Stimulated activated CD4-positive, alpha-beta T cell treated with anti-CD3 and anti-CD28 coated beads, Interleukin-1b, Interleukin-23, amount 100 ng/mL, for 1 hour (primary cell): Measurements from ENCODE around the gene OR7A10.

Source experiments
- DNase-seq, 2 donors: peaks; one replicate each; pipeline ENCODE4 v3.0.0-alpha.2; 2020; ENCODE audit warnings: low read depth in 2 of 2

The OR7A10 gene

DNA sequence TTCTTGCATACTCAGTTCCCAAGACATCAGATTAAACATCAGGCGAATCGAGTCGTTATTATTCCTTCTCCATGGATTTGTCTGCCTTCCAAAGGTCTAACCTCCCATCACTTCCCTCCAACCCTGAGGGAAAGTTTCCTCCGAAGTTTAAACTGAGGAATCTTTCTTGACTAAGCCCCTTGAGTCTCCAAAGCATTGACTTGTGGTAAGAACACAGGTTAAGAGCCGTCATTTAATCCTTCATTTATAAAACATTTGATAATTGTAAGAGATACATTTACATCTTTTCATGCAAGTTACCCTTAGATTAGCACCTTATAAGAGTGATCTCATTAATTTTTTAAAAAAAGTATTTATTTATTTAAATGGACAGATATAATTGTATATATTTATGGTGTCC lies at the start of gene OR7A10:
TSS of gene OR7A10 (minus strand) at position 101 of the 400 bp plus-strand sequence. CDS start 7,045 bp downstream, outside the sequence.
- no peak for DNase-seq

DNA sequence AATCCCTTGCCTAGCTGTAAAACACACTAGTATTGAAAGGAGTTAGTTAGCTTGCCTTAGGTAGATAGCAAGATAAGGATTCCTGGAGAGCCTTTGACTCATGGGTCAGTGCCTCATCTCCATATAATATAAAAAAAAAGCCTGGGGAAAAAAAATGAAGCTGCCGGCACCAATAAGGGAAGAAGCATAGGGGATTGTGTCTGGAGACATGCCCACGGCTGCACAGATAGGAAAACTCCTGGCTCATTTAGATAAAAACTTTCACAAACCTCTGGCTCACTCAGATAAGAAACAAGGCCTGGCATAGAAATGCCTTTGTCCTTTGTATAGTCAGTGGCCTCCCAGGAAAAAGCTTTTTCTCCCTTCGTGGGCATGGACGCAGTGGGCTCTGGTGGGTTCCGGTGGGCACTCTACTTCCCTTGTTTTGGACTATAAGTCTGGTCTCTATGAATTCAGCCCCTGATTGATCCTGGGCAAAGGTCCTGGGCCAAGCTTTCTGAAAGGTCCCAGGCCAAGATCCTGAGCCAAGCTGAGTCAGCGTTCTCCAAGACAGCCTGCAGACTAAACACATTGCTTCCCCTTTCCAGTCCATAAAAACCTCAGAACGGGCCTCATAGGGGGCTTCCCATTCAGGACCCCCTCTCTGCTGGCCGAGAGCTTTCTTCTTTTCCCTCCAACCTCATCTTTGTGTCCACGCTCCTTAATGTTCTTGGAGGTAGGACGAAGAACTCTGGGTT lies 42.1 kb upstream of the OR7A10 start:
- DNase-seq: no peak

DNA sequence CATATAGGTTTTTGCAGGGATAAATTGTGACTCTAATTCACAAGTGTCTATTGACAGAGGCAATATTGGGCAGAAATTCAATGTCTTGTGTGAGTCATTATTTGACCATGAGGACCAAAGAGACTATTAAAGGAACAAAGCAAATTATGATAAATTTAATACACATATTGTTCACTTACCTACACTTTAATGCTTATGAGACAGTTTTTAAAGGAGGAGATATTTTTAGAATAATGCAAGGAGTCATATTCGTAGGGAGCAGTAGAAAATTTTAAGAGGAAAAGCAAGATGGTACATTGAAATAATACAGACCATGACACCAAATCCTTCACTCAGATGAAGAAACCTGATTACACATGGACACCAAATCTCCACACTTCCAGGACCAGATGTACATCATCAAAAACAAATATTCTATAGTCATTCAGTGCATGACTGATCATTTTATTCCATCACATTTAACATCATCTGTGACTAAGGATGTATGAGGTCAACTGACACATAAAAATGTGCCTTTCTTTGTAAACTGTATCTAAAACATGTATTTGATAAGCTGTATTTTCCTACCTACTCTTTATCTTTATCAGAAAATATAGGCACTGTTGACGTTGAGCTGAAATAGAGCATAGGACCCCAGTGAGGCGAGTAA lies 41.4 kb upstream of the OR7A10 start:
- DNase-seq: no peak

DNA sequence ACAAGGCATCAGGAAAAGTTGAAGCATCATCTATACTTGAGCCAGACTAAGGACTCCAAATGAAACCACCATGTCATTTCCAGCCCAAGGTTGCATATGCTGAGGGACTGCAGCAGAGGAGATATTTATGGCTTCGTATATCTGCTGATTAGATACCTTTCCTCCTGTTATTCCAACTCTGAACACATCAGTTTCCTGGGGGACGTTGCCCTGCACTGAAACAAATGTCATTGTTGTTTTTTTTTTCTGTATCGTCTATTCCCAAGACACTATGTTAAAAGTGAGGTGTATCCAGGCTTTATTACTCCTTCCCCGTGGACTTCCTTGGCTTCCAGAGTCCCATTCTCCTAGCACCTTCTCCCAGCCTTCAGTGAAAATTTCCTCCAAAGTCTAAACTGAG lies 37.3 kb upstream of the OR7A10 start, which contains the start of gene OR7A17:
TSS of gene OR7A17 (minus strand) at position 101 of the 400 bp plus-strand sequence. CDS start 4,777 bp downstream, outside the sequence.
- no peak for DNase-seq

DNA sequence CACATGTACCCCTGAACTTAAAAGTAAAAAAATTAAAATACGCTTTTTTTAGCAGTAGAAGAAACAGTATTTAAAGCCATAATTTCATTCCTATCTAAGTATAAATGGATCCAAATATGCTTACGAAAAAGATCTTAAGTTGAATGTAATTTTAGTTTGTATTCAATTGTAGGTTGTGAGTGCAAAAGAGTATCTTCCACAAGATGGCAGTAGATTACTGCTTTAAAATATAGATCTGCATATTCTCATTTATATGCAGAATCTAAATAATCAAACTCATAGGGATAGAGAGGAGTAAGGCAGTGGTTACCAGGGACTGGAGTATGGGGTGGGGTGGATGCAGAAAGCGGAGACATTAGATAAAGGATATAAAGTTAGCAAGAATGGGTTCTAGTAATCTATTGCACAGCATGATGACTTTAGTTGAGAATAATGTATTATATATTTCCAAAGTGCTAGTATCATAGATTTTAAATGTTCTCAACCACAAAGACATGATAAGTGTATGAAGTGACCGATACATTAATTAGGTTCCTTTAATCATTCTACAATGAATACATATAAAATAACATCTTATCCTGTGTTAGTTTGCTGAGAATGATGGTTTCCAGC lies 23.0 kb upstream of the OR7A10 start:
- no peak for DNase-seq

DNA sequence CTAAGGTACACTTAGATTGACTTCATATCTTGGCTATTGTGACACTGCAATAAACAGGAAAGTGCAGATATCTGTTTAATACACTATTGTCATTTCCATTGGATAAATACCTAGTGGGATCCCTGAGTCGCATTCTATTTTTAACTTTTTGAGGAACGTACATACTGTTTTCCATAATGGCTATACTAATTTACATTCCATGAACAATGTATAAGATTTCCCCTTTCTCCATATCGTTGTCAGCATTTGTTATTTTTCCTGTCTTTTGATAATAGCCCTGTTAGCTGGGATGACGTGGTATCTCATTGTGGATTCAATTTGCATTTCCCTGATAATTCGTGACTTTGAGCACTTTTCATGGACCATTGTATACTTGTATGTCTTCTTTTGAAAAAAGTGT lies 19.8 kb upstream of the OR7A10 start:
- no peak for DNase-seq

DNA sequence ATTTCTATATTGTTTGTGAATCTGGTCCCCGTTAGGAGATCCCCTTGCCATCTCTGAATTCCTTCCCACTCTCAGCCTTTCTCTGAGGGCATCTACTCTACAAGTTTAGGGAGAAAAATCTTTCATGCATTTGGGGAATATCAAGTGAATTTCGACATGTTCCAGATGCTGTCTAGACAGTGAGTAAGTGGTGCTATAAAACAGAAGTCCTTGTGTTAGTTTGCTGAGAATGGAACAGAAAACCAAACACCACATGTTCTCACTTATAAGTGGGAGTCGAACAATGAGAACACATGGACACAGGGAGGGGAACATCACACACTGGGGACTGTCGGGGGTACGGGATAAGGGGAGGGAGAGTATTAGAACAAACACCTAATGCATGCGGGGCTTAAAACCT lies 5.1 kb downstream of the OR7A10 start:
- DNase-seq: no peak

DNA sequence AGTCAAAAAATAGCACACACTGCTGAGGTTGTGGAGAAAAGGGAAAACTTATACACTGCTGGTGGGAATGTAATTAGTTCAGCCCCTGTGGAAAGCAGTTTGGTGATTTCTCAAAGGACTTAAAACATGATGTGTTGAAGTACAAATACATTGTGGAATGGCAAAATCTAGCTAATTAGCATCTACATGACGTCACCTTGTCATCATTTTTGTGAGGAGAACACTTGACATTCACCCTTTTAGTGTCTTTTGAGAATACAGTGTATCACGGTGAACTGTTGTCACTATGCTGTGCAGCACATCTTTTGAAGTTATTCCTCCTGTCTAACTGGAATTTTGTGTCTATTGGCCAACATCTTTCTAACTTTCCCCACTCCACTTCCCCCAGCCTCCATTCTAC lies 5.6 kb downstream of the OR7A10 start:
- DNase-seq: no peak

DNA sequence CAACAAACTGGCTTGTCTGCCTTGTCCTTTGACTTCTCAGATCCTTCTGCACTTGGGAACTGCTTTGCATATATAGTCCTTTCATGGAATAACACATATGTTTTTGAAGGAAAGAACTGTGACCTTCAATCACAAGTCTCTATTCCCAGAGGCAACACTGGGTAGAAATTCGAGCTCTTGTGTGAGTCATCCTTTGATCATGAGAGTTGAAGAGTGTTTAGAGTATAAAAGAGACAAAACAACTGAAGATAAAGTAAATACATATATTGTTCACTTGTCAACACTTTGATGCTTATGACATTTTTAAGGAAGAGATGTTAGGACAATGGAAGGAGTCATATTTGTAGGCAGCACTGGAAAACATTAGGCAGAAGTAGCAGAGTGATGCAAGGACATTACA lies 8.5 kb downstream of the OR7A10 start:
- no peak for DNase-seq

DNA sequence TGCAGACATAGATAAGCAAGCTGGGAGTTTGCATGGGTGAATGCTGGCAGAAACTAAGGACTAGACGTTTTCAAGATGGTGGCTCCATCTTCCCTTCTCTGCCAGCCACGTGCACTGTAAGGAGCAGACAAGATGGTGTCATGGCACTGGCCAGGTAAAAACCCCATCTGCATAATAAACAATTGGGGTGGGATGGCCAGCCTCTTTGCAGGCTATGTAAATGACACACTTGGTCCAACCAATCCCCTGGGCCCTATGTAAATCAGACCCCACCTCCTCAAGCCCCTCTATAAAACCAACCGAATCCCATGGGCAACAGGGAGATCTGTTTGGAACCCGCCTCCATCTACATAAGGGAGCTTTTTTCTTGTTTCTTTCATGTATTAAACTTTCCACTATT lies 11.3 kb downstream of the OR7A10 start:
- no peak for DNase-seq

DNA sequence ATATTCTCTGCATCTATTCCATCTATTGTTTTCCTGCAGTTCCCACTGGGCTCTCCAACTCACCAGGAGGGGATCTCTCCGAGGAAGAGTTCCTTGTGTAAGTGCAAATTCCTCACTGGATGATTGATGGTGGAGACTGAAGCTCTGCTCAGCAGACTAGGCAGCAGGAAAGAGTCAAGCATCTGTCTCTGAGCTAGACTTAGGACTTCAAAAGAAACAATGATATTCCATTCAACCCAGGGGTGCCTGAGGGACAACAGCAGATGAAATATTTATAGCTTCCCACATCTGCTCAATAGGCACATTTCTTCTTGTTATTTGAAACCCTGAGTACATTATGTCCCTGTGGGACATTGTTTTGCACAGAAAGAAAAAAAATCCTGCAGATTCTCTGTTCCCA lies 13.7 kb downstream of the OR7A10 start, which contains the start of the genes OR7A5 and OR7C1:
TSS of gene OR7A5 (minus strand) at position 175 of the 400 bp plus-strand sequence. CDS start 6,944 bp downstream, outside the sequence.
TSS of gene OR7C1 (minus strand) at position 175 of the 400 bp plus-strand sequence. CDS start 35,049 bp downstream, outside the sequence.
- no peak for DNase-seq

DNA sequence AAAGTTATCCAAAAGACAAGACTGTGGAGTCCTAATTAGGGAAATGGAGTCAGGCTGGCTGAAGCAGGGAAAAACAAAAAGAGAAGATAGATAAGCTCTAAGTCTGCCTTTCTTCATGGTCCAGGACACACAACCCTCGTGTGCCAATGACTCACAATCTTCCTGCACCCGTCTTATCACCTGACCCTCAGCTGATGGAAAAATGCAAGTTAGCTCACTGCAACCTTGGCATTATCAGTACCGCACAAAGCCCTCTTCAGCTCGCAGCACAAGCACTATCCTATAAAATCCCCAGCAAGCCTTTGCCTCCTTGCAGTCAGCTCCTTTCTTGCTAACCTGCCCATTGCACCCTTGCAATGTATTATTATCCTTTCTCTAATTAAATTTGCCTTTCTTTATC lies 18.0 kb downstream of the OR7A10 start:
- no peak for DNase-seq

DNA sequence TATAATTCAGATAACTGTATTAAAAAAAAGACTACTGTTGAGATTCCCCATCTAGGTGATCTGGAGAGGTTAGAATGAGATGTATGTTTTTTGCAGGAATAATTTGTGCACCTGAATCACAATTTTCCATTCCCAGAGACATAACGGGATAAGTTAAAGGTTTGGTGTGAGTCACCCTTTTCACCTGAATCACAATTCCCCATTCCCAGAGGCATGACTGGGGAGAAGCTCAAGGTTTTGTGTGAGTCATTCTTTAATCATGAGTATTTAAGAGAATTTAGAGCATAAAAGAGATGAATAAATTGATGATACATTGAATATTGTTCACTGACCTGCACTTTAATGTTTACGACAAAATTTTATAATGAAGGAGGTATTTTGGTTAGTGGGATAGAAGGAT lies 22.7 kb downstream of the OR7A10 start:
- no peak for DNase-seq

DNA sequence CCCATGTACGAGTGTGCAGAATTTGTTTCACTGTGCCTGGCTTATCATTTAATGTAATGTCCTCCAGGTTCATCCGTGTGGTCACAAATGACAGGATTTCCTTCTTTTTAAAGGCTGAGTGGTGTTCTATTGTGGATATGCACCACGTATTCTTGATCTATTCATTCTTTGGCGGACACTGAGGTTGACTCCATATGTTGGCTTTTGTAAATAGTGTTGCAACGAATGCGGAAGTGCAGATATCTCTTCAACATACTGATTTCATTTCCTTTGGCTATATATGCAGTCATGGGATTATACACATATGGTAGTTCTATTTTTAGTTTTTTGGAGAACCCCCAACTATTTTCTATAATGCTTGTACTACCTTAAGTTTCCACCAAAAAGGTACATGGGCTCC lies 26.8 kb downstream of the OR7A10 start:
- DNase-seq: no peak

DNA sequence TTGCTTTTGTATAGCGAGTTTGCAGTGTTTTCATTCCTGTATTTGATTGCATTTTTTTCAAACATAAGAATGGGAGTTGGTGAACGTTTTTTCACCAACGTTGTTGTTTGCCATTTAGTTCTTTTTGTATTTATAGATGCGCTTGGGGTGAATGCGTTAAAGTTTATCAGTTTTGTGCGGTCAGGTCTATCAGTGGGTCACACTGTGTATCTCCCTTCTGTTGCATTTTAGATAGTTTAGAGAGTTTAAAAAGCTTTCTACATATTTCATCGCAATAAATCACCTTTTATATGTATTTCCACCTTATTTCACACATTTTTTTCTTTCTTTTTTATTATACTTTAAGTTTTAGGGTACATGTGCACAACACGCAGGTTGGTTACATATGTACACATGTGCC lies 30.1 kb downstream of the OR7A10 start:
- no peak for DNase-seq

DNA sequence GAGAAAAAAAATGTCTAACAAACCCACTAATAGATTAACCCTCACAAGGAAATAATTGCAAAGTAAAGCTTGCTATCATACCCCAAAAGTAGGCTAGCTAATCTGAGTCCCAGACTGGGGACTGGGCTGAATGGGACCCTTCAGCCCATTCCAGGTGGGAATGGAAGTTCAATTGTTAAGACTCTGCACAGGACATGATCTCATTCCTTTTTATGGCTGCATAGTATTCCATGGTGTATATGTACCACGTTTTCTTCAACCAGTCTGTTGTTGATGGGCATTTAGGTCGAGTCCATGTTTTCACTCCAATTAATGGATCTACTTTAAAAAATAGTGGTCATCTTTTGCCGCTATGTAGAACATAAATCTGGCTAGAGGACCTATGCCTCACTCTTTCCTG lies 31.7 kb downstream of the OR7A10 start:
- no peak for DNase-seq

DNA sequence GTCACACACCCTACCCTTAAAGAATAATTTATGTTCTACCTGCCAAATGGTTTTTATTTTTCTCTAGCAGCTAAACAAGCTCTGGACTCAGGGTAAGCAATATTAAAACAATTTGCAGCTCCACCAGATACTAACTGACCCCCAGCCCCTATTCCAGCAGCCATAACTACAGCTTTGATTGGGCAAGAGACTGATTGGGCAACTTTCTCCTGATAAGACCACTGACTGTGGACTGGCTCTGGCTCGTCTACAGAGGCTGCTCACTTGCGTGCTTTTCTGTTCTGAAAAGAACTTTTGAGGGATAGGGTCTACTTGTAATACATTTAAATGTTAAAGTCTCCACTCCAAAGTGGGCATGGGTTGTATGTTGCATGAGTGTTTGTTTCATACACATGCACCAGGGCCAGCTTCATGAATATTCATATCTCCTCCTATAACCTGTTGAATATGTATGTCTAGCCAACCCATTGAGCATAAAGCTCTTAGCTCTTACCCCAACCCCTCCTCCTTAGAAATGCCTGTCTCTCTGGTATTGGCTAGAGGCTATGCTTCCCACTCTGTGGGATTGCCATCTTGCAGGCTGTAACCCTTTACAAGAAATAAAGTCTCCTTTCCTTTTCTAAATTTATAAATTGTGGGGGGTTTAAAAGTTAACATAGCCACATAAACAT lies 33.6 kb downstream of the OR7A10 start:
- no peak for DNase-seq

DNA sequence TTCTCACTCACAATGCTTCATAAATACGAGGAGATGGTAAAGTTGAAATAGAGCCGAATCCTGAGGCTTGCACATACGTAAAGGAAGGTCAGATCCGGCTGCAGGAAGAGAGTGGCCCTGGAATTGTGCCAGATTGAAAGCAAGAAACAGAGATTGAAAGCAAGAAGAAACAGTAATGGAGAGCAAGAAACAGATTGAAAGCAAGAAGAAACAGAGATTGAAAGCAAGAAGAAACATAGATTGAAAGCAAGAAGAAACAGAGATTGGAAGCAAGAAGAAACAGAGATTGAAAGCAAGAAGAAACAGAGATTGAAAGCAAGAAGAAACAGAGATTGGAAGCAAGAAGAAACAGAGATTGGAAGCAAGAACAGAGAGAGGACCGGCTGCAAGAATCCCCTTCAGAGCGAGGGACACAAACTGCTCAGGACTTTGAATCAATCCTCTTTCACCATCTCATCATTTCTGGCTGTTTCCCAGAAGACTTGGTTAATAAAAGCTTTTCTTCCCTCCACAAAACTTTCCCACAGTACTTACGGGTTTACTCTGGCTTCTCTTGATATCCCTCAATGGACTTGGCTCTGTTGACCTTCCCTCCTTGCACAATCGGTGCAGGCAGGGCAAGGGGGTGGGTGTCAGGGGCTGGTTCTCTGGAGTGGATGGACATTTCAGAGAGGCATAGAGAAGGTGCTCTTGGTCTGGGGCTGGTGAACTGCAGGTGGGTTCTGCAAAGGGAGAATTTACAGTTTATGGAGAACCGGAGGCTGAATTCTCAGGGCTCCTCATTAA lies 39.3 kb downstream of the OR7A10 start:
- DNase-seq: no peak

DNA sequence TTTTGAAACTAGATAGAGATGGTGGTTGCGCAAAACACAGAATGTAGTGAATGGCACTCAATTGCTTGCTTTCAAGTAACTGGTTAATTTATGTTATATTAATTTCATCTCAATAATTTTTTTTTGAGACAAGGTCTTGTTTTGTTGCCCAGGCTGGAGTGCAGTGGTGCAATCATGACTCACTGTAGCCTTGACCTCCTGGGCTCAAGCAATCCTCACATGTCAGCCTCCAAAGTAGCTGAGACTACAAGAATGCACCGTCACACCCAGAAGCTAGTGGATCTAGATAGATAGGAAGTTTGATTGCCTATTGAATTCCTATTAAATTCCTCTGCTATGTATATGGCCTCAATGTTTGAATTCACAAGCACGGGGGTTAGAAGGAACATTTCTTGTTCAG lies 44.0 kb downstream of the OR7A10 start:
- DNase-seq: no peak

DNA sequence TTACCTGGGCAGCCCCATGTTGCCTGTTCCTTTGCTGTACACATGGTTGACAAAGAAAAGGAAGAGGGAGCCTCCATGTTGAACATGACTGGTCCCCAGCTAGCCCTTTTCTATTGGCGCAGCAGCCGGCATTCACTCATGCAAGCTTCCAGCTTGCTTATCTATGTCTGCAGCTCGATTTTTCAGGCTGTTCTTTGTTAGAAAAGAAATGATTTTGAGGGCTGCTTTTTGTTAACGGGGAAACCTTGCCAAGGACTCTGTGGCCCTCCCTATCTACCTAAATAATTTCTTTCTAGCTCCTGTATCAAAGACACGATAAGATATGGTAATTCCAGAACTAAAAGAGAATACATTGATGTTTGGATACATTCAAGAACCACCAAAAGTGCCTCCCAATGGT lies 50.0 kb downstream of the OR7A10 start:
- DNase-seq: no peak

DNA sequence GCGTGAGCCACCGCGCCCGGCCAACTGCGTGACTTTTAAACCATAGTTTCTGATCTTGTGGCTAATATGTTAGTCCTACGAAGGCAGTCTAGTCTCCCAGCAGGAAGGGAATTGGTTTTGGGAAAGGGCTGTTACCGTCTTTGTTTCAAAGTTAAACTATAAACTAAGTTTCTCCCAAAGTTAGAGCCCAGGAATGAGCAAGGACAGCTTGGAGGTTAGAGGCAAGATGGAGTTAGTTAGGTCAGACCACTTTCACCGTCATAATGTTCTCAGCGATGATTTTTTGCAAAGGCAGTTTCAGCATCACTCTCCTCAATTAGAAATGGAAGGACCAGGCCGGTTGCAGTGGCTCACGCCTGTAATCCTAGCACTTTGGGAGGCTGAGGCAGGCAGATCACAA lies 52.7 kb downstream of the OR7A10 start:
- no peak for DNase-seq
